GM12878 (cell line): ENCODE measurements around the gene MSMB.

Source experiments
- CHD2 ChIP-seq: IDR thresholded peaks from 2 replicates; pipeline ENCODE4 v1.6.1; 2011; ENCODE audit warnings: low read depth, low read length, improper control_type of control experiment, borderline replicate concordance
- CHD4 ChIP-seq: fragments of 200-600 bp; sonication (generic); IDR thresholded peaks from 2 replicates; pipeline ENCODE4 v1.6.1; 2016; ENCODE audit warnings: mild to moderate bottlenecking
- CREM ChIP-seq: IDR thresholded peaks from 2 replicates; pipeline ENCODE4 v1.6.1; 2014; ENCODE audit warnings: antibody characterized with exemption, low read depth
- ETV6 ChIP-seq, 2 experiments: fragments of 450-650 bp in 1 of 2; IDR thresholded peaks in 1 of 2; conservative IDR thresholded peaks in 1 of 2; 2 replicates each; pipeline ENCODE4 v1.6.1; 2014; ENCODE audit warnings: antibody characterized with exemption in 1 of 2, borderline replicate concordance in 1 of 2, low read depth in 1 of 2, mild to moderate bottlenecking in 1 of 2, moderate library complexity in 1 of 2
- GABPA ChIP-seq: IDR thresholded peaks from 2 replicates; pipeline ENCODE4 v1.6.1; 2014; ENCODE audit warnings: antibody characterized with exemption, low read depth, mild to moderate bottlenecking, inconsistent platforms
- MYC ChIP-seq: IDR thresholded peaks from 2 replicates; pipeline ENCODE4 v1.6.1; 2011; ENCODE audit warnings: mild to moderate bottlenecking, low read length, moderate library complexity, inconsistent platforms; ENCODE audit not compliant: insufficient read depth, insufficient replicate concordance, insufficient read length, severe bottlenecking
- NFYA ChIP-seq: IDR thresholded peaks from 2 replicates; pipeline ENCODE4 v1.6.1; 2011; ENCODE audit warnings: low read depth, mild to moderate bottlenecking, low read length, improper control_type of control experiment, borderline replicate concordance
- NR2C2 ChIP-seq: IDR thresholded peaks from 2 replicates; pipeline ENCODE4 v1.6.1; 2011; ENCODE audit warnings: borderline replicate concordance, low read depth; ENCODE audit not compliant: control insufficient read depth, insufficient read length
- STAT3 ChIP-seq: IDR thresholded peaks from 2 replicates; pipeline ENCODE4 v1.6.1; 2011; ENCODE audit warnings: low read depth, low read length, improper control_type of control experiment
- SUZ12 ChIP-seq: fragments of 200-600 bp; sonication (generic); IDR thresholded peaks from one replicate; pipeline ENCODE4 v1.6.1; 2018; ENCODE audit warnings: antibody characterized with exemption, mild to moderate bottlenecking; ENCODE audit not compliant: unreplicated experiment
- TF ChIP-seq, protein P1 (sequence below): IDR thresholded peaks from 2 replicates; pipeline ENCODE4 v1.6.1; 2011; ENCODE audit warnings: borderline replicate concordance, low read depth, mild to moderate bottlenecking, moderate library complexity, mixed read lengths, low read length; ENCODE audit not compliant: insufficient read depth; ENCODE audit errors: extremely low read length
- TF ChIP-seq, protein P2 (sequence below), 3 experiments: IDR thresholded peaks in 2 of 3; conservative IDR thresholded peaks in 1 of 3; 2 replicates each; pipeline ENCODE4 v1.5.1; 2011; ENCODE audit warnings: low read depth in 3 of 3, low read length in 3 of 3, mild to moderate bottlenecking in 3 of 3, control low read depth in 2 of 3, moderate library complexity in 2 of 3, inconsistent platforms in 1 of 3, mixed read lengths in 1 of 3; ENCODE audit not compliant: control insufficient read depth in 2 of 3, insufficient read depth in 1 of 3; ENCODE audit errors: extremely low read depth in 1 of 3
- TF ChIP-seq, protein P3 (sequence below): IDR thresholded peaks from 2 replicates; pipeline ENCODE4 v1.6.1; 2011; ENCODE audit warnings: mild to moderate bottlenecking, low read depth, low read length, moderate library complexity; ENCODE audit not compliant: insufficient replicate concordance

DNA sequence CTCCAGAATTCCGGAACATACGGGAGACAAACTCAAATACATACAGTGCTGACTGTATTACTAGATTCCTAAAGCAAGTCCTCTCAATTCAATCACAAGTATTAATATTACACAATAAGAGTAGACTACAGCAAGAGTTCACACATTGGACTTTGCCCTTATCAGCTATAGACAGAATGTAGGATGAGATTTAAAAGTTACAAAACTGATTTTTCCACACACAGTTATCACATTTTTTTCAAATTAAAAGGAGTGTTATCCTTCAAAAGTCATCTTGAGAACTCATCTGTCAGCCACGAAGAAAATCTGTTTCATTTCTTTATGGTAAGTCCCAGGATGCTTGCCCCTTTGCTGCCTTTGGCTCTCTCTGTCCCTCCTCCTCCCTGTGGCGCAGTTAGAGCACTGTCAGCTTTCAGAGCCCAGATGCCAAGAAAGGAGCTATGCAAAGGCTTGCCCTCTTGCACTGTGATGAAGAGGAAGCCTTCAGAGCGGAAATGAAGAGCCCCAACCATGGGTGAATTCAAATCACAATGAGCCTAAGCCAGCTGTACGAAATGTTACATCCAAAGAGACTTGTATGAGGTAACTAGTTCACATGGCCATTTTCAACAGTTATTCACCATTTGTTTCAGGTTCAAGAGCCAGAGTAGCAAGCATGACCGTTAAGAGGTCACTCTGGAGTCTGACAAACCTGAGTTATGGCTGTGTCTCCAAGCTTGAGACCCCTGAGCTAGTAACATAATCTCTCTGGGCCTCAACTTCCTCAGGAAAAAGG, 26.3 kb downstream of the MSMB start:
- no peak for TF ChIP-seq NR2C2
- TF ChIP-seq NFYA = no peak
- TF ChIP-seq, protein P1, sequence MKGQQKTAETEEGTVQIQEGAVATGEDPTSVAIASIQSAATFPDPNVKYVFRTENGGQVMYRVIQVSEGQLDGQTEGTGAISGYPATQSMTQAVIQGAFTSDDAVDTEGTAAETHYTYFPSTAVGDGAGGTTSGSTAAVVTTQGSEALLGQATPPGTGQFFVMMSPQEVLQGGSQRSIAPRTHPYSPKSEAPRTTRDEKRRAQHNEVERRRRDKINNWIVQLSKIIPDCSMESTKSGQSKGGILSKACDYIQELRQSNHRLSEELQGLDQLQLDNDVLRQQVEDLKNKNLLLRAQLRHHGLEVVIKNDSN = no peak
- TF ChIP-seq CHD2 = no peak
- TF ChIP-seq, protein P2, sequence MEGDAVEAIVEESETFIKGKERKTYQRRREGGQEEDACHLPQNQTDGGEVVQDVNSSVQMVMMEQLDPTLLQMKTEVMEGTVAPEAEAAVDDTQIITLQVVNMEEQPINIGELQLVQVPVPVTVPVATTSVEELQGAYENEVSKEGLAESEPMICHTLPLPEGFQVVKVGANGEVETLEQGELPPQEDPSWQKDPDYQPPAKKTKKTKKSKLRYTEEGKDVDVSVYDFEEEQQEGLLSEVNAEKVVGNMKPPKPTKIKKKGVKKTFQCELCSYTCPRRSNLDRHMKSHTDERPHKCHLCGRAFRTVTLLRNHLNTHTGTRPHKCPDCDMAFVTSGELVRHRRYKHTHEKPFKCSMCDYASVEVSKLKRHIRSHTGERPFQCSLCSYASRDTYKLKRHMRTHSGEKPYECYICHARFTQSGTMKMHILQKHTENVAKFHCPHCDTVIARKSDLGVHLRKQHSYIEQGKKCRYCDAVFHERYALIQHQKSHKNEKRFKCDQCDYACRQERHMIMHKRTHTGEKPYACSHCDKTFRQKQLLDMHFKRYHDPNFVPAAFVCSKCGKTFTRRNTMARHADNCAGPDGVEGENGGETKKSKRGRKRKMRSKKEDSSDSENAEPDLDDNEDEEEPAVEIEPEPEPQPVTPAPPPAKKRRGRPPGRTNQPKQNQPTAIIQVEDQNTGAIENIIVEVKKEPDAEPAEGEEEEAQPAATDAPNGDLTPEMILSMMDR (IDR thresholded peaks at IDR 0.05 in 2 of 3, conservative IDR thresholded peaks at IDR 0.05 in 1 of 3; ENCODE audit: control insufficient read depth in 2 of 3, extremely low read depth in 1 of 3, insufficient read depth in 1 of 3, low read depth in 3 of 3, low read length in 3 of 3) = no peak
- TF ChIP-seq, protein P3, sequence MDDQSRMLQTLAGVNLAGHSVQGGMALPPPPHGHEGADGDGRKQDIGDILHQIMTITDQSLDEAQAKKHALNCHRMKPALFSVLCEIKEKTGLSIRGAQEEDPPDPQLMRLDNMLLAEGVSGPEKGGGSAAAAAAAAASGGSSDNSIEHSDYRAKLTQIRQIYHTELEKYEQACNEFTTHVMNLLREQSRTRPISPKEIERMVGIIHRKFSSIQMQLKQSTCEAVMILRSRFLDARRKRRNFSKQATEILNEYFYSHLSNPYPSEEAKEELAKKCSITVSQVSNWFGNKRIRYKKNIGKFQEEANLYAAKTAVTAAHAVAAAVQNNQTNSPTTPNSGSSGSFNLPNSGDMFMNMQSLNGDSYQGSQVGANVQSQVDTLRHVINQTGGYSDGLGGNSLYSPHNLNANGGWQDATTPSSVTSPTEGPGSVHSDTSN = no peak
- TF ChIP-seq CREM = no peak
- no peak for TF ChIP-seq CHD4
- TF ChIP-seq SUZ12 = no peak
- TF ChIP-seq ETV6 (conservative IDR thresholded peaks at IDR 0.05 in 1 of 2, IDR thresholded peaks at IDR 0.05 in 1 of 2; ENCODE audit: borderline replicate concordance in 1 of 2, low read depth in 1 of 2) = no peak
- TF ChIP-seq MYC = no peak
- no peak for TF ChIP-seq STAT3
- no peak for TF ChIP-seq GABPA
